Measurements from ENCODE around the gene UBE4A.

UBE4A gene

GRCh38 chr11:118318124-118318523 is 41.3 kb upstream of the UBE4A start:
- TF ChIP-seq CTCF (IDR thresholded peaks at IDR 0.05), result no peak
- TF ChIP-seq ZFX (IDR thresholded peaks at IDR 0.05; ENCODE audit: borderline replicate concordance), result no peak
- no peak overlapping the region for H3K27ac ChIP-seq

- H3K27ac ChIP-seq, result no peak overlapping the region
- TF ChIP-seq ZFX (IDR thresholded peaks at IDR 0.05; ENCODE audit: borderline replicate concordance) (no peak), CTCF (IDR thresholded peaks at IDR 0.05) (no peak)
Observed at GRCh38 chr11:118318581-118319336, 40.6 kb upstream of the UBE4A start.

GRCh38 chr11:118319337-118319707 is 40.1 kb upstream of the UBE4A start:
- no peak overlapping the region for H3K27ac ChIP-seq
- TF ChIP-seq ZFX (IDR thresholded peaks at IDR 0.05; ENCODE audit: borderline replicate concordance) (no peak), CTCF (IDR thresholded peaks at IDR 0.05) (no peak)

- TF ChIP-seq ZFX (IDR thresholded peaks at IDR 0.05; ENCODE audit: borderline replicate concordance), result no peak
- no peak for TF ChIP-seq CTCF (IDR thresholded peaks at IDR 0.05)
- no peak overlapping the region for H3K27ac ChIP-seq
Observed at GRCh38 chr11:118320515-118320914, 38.9 kb upstream of the UBE4A start.

- H3K27ac ChIP-seq, result no peak overlapping the region
- TF ChIP-seq CTCF (IDR thresholded peaks at IDR 0.05) (no peak), ZFX (IDR thresholded peaks at IDR 0.05; ENCODE audit: borderline replicate concordance) (no peak)
Observed at GRCh38 chr11:118321386-118322082, 37.9 kb upstream of the UBE4A start.

- no peak for TF ChIP-seq ZFX (IDR thresholded peaks at IDR 0.05; ENCODE audit: borderline replicate concordance)
- TF ChIP-seq CTCF (IDR thresholded peaks at IDR 0.05), result no peak
Observed at GRCh38 chr11:118322721-118323120, 36.7 kb upstream of the UBE4A start.

GRCh38 chr11:118325283-118325682 is 34.1 kb upstream of the UBE4A start:
- TF ChIP-seq ZFX (IDR thresholded peaks at IDR 0.05; ENCODE audit: borderline replicate concordance), result no peak
- no peak for TF ChIP-seq CTCF (IDR thresholded peaks at IDR 0.05)
- no peak overlapping the region for H3K27ac ChIP-seq

More at GRCh38 chr11:118322721-118323120, 36.7 kb upstream of the UBE4A start:
- no peak overlapping the region for H3K27ac ChIP-seq
